K562 (cell line): ENCODE results near the gene TBC1D16. TPM values are rescaled to one million over a fixed set of nuclear protein-coding genes. Genes with fewer than 3 reads are reported as not detected.

ENCODE experiments used
- ATAC-seq: fragments of 200-7000 bp; cut with Tn5 transposase; 3 replicates; pipeline ENCODE4 v1.9.1; 2020; ENCODE audit warnings: moderate library complexity
- BruUV-seq: library from RNA; stranded (reverse); fragments of 400-500 nt; replicated peaks from 2 replicates; lab custom pipeline; 2021; lab: Mats Ljungman, UMichigan
- CTCF ChIA-PET: fragments of 300-600 bp; formaldehyde crosslinking; extraction: SDS; loops from one replicate; lab custom pipeline; 2021; ENCODE audit warnings: low intra/inter-chr PET ratio; lab: Yijun Ruan, JAX
- POLR2A ChIA-PET: fragments of 300-600, 350-650 bp; sonication (Branson Sonifier 250); formaldehyde crosslinking; extraction: SDS; loops from one replicate; lab custom pipeline; 2021; ENCODE audit warnings: antibody characterized with exemption, inconsistent platforms; lab: Yijun Ruan, JAX
- DNase-seq, 4 experiments: peaks; one replicate each; pipeline versions ENCODE4 v3.0.0 to v3.0.0-alpha.2; 2011 to 2018; ENCODE audit warnings: low spot score in 3 of 4, mixed read lengths in 3 of 4; ENCODE audit errors: extremely low read depth in 1 of 4
- FAIRE-seq: peaks from 2 replicates; lab custom pipeline; 2011; peaks lifted over from hg19 to GRCh38; lab: Jason Lieb, UNC
- H2AFZ ChIP-seq: 2 replicates; pipeline ENCODE4 v1.6.0; 2011; ENCODE audit warnings: low read depth, low read length, control low read depth, inconsistent platforms
- H3K27ac ChIP-seq: fragments of 200-600 bp; 3 replicates; pipeline ENCODE4 v1.8.0; 2011; ENCODE audit warnings: low read depth, mild to moderate bottlenecking, control low read depth, inconsistent platforms, low read length, moderate library complexity, mixed read lengths; ENCODE audit errors: extremely low read depth
- H3K27me3 ChIP-seq, 2 experiments: fragments of 300-600 bp in 1 of 2; 2 replicates in 1 of 2; 3 replicates in 1 of 2; pipeline versions ENCODE4 v1.6.0 to v1.8.0; 2011; ENCODE audit warnings: inconsistent platforms in 2 of 2, low read length in 2 of 2, mild to moderate bottlenecking in 1 of 2, mixed read lengths in 1 of 2, moderate library complexity in 1 of 2; ENCODE audit not compliant: control insufficient read depth in 2 of 2, insufficient read depth in 2 of 2
- H3K36me3 ChIP-seq: fragments of 300-600 bp; 3 replicates; pipeline ENCODE4 v1.8.0; 2011; ENCODE audit warnings: mild to moderate bottlenecking, low read length, inconsistent platforms; ENCODE audit not compliant: control insufficient read depth, insufficient read depth
- H3K4me1 ChIP-seq, 2 experiments: fragments of 200-600 bp in 1 of 2; replicated peaks in 1 of 2; 2 replicates in 1 of 2; 3 replicates in 1 of 2; pipeline versions ENCODE4 v1.5.1 to v1.8.0; 2011; ENCODE audit warnings: inconsistent platforms in 2 of 2, low read length in 2 of 2, mild to moderate bottlenecking in 1 of 2, mixed read lengths in 1 of 2, moderate library complexity in 1 of 2; ENCODE audit not compliant: control insufficient read depth in 2 of 2, insufficient read depth in 2 of 2
- H3K4me2 ChIP-seq: 2 replicates; pipeline ENCODE4 v1.6.1; 2011; ENCODE audit warnings: low read length, control low read depth, inconsistent platforms, mixed read lengths; ENCODE audit not compliant: insufficient read depth
- H3K4me3 ChIP-seq: fragments of 200-600 bp; sonication (generic), shearing (Covaris generic); 2 replicates; pipeline ENCODE4 v1.5.1; 2016; ENCODE audit warnings: control low read depth, inconsistent platforms
- H3K79me2 ChIP-seq: fragments of 200-600 bp; 3 replicates; pipeline ENCODE4 v1.8.0; 2011; ENCODE audit warnings: low read length, inconsistent platforms; ENCODE audit not compliant: control insufficient read depth, insufficient read depth
- H3K9ac ChIP-seq, 2 experiments: 2 replicates each; pipeline versions ENCODE4 v1.6.0 to v1.6.1; 2011; ENCODE audit warnings: low read depth in 2 of 2, low read length in 2 of 2, control low read depth in 1 of 2, inconsistent platforms in 1 of 2, mild to moderate bottlenecking in 1 of 2, mixed read lengths in 1 of 2; ENCODE audit not compliant: insufficient read depth in 1 of 2
- H3K9me1 ChIP-seq: one replicate; pipeline ENCODE4 v1.6.0; 2011; ENCODE audit warnings: inconsistent platforms, mild to moderate bottlenecking, low read length, moderate library complexity; ENCODE audit not compliant: control insufficient read depth, insufficient read depth
- H3K9me3 ChIP-seq: replicated peaks from 2 replicates; pipeline ENCODE4 v1.5.1; 2011; ENCODE audit warnings: low read depth, low read length, inconsistent platforms; ENCODE audit not compliant: control insufficient read depth, insufficient read depth
- H4K20me1 ChIP-seq: replicated peaks from 2 replicates; pipeline ENCODE4 v1.6.1; 2011; ENCODE audit warnings: low read length, inconsistent platforms, mixed read lengths; ENCODE audit not compliant: control insufficient read depth, insufficient read depth
- BHLHE40 ChIP-seq: IDR thresholded peaks from 2 replicates; pipeline ENCODE4 v1.6.1; 2011; ENCODE audit warnings: low read length, improper control_type of control experiment
- GTF2F1 ChIP-seq: IDR thresholded peaks from 2 replicates; pipeline ENCODE4 v1.6.1; 2011; ENCODE audit warnings: low read depth, low read length, improper control_type of control experiment
- RBM17 ChIP-seq: fragments of 200-400 bp; formaldehyde crosslinking; IDR thresholded peaks from 2 replicates; pipeline ENCODE4 v1.6.1; 2017; ENCODE audit warnings: low read depth, mild to moderate bottlenecking, low read length, borderline replicate concordance
- ZNF644 ChIP-seq: fragments of 200-800 bp; sonication (Bioruptor generic); IDR thresholded peaks from 2 replicates; pipeline ENCODE4 v1.6.1; 2016; ENCODE audit warnings: low read depth, missing genetic modification characterization, missing compliant biosample characterization
- WGBS: fragments of 100-300 bp; shearing (Covaris generic); methylation state at CpG from one replicate; pipeline ENCODE4 v1.1.6; 2016; ENCODE audit warnings: low coverage, mixed read lengths; ENCODE audit not compliant: insufficient coverage; ENCODE audit errors: missing lambda C conversion rate; 5-methylcytosine and 5-hydroxymethylcytosine counted together
- in situ Hi-C: fragments of 300-500 bp; cut with MboI; formaldehyde crosslinking; loops from 4 replicates; pipeline ENCODE4 v1.15.0; 2018; ENCODE audit warnings: inconsistent platforms, mixed read lengths
- intact Hi-C: fragments of 100-400 bp; cut with micrococcal nuclease; formaldehyde crosslinking; loops from 2 replicates; pipeline ENCODE4 v1.14.2; 2022
- polyA plus RNA-seq, 8 experiments: library from polyadenylated mRNA; depleted of rRNA in 4 of 8; stranded (reverse) in 5 of 8; unstranded in 3 of 8; fragments of >200 nt; fragmentation: Nextera tagmentation in 2 of 8; fragmentation: Illumina TruSeq in 1 of 8; extraction: Ambion mirVana in 2 of 8; extraction: Trizol in 1 of 8; gene quantifications; 2 replicates each; pipeline versions ENCODE4 v1.2.1 to v1.2.3, GENCODE V29; 2011 to 2014; ENCODE audit warnings: inconsistent platforms in 1 of 8, missing spikeins in 1 of 8
- total RNA-seq, 7 experiments: library from RNA; depleted of rRNA in 6 of 7; stranded (reverse); fragments of >200 nt in 6 of 7; fragmentation: Illumina TruSeq in 2 of 7; extraction: Trizol in 2 of 7; gene quantifications; 2 replicates each; pipeline versions ENCODE4 v1.2.1 to v1.2.3, GENCODE V29; 2011 to 2021; ENCODE audit warnings: low replicate concordance in 1 of 7
- TF ChIP-seq, protein P1 (sequence below): fragments of 250-450 bp; sonication (Bioruptor Pico); IDR thresholded peaks from 2 replicates; pipeline ENCODE4 v1.4.0; 2020; ENCODE audit warnings: mild to moderate bottlenecking, moderate library complexity
- TF ChIP-seq, protein P2 (sequence below): sonication (generic); formaldehyde crosslinking; IDR thresholded peaks from 2 replicates; pipeline ENCODE4 v1.4.0; 2020; ENCODE audit warnings: mild to moderate bottlenecking, missing genetic modification reagents

Gene TBC1D16
- total and polyA plus RNA-seq, 9 of the 15 experiments (the other 6 are each of a cell fraction or from before 2014, with no cell fraction given), result 0.01 to 0.20 (median 0.03) TPM; not detected in 1

DNA sequence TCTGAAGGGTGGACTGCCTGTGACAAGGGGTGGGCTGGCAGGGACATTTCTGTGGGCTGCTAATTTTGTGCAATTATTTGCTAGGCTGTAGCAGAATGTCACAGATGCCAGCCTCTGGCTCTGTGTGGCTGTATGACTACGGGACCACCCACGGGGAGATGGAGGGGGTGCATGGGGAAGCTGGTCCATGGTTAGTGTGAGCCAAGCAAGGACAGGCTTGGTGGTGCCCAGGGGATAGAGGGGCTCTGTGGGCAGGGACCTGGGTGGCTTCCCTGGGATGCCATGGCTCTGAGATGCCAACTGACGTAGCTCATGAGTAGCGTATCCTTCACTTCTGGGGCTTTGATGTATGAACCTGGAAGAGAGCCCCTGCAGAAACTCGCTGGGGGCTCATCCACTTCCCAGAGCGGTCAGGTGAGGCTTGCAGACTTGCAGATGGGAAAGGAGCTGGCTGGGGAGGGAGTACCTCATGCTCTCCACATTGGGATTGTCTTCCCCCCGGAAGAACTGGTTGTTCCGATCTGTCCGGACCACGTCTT, 87.2 kb downstream of the TBC1D16 start (continued):
- TF ChIP-seq, protein P1, sequence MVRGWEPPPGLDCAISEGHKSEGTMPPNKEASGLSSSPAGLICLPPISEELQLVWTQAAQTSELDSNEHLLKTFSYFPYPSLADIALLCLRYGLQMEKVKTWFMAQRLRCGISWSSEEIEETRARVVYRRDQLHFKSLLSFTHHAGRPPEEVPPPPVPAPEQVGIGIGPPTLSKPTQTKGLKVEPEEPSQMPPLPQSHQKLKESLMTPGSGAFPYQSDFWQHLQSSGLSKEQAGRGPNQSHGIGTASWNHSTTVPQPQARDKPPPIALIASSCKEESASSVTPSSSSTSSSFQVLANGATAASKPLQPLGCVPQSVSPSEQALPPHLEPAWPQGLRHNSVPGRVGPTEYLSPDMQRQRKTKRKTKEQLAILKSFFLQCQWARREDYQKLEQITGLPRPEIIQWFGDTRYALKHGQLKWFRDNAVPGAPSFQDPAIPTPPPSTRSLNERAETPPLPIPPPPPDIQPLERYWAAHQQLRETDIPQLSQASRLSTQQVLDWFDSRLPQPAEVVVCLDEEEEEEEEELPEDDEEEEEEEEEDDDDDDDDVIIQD (CRISPR knock-in tag), result no peak
- TF ChIP-seq, protein P2, sequence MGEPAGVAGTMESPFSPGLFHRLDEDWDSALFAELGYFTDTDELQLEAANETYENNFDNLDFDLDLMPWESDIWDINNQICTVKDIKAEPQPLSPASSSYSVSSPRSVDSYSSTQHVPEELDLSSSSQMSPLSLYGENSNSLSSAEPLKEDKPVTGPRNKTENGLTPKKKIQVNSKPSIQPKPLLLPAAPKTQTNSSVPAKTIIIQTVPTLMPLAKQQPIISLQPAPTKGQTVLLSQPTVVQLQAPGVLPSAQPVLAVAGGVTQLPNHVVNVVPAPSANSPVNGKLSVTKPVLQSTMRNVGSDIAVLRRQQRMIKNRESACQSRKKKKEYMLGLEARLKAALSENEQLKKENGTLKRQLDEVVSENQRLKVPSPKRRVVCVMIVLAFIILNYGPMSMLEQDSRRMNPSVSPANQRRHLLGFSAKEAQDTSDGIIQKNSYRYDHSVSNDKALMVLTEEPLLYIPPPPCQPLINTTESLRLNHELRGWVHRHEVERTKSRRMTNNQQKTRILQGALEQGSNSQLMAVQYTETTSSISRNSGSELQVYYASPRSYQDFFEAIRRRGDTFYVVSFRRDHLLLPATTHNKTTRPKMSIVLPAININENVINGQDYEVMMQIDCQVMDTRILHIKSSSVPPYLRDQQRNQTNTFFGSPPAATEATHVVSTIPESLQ (CRISPR knock-in tag), result no peak
- TF ChIP-seq ZNF644, result no peak

DNA sequence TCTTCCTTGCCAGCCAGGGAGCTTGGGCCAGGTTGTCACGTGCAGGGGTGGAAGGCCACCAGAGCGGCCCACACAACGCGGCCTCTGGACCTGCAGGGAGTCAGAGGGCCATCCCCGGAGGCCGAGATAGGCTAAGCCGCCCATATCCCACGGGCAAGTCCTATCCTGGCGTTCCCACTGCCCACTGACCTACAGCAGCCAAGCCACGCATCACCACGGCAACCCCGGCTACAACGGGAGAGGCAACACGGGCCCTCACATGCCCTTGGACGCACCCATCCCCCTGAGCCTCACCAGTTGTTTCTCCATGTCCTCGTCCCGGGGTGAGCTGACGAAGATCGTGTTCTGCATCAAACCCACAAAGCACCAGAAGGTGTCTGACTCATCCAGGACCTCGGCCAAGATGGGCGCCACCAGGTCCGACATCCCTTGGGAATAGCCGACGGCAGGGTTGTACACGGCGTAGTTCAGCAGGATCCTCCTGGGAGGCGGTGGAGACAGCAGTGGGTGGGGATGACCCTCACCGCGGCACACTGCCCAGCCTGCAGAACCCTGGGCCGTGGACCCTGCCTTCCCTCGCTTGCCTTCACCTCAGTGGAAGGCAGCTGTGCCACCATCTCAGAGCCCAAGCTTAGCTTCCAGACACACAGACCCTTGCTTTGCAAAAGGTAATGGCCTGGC, 88.2 kb downstream of the TBC1D16 start:
- DNase-seq (no peak), FAIRE-seq (no peak), ATAC-seq (no peak)
- in situ Hi-C loops (no loop called here), intact Hi-C loops (no loop called here)
- ChIA-PET POLR2A (no interaction called here), CTCF (no interaction called here)
- Histone ChIP-seq H3K4me2 (no peak overlapping the region), H3K9me1 (no peaks in the 10 kb centered on the region), H3K9me3 (no peaks in the 10 kb centered on the region), H2AFZ (no peak overlapping the region), H3K4me3 (no peak overlapping the region), H4K20me1 (peaks cover 53% of the 10 kb centered on the region), H3K4me1 (peaks cover 0 to 63% of the 10 kb centered on the region in 2 experiments; a peak in 2 of 5 replicates), H3K27me3 (peaks cover 91 to 100% of the 10 kb centered on the region in 2 experiments), H3K27ac (no peak overlapping the region), H3K9ac (no peak overlapping the region), H3K36me3 (no peaks in the 10 kb centered on the region), H3K79me2 (no peaks in the 10 kb centered on the region)
- WGBS, result 2% methylated on average over 23 of the region's 31 CpGs
- BruUV-seq, result no TSS peak
- TF ChIP-seq BHLHE40 (no peak), RBM17 (no peak), GTF2F1 (no peak)
